ENCODE results near the gene TREML4. TPM values are rescaled to one million over a fixed set of nuclear protein-coding genes. Genes with fewer than 3 reads are reported as not detected.

The TREML4 gene
- total RNA-seq, 2 experiments from 2014 or later = not detected

- CTCF ChIA-PET = interaction anchor here (1.5 kb wide), 1 partner anchor 18 kb away, joined by 3 read pairs; no protein-coding TSS in a partner anchor
Observed at GRCh38 chr6:41255638-41256246, 27.6 kb downstream of the TREML4 start.

GRCh38 chr6:41256383-41256782, 28.2 kb downstream of the TREML4 start:
- CTCF ChIA-PET = no interaction called here
- ATAC-seq (no peak), DNase-seq (no peak)
- no peak overlapping the region for H3K4me3 Mint-ChIP-seq
- POLR2A ChIA-PET = interaction anchor here (0.7 kb wide), 1 partner anchor 25 kb away, joined by 3 read pairs; no protein-coding TSS in a partner anchor
- H3K27me3 Mint-ChIP-seq = peaks cover 2% of the 10 kb centered on the region
- peaks cover 8% of the 10 kb centered on the region for H3K4me1 Mint-ChIP-seq (ENCODE audit: low read depth)
- TF ChIP-seq CTCF (IDR thresholded peaks at IDR 0.05) = no peak
- H3K27ac Mint-ChIP-seq = no peak overlapping the region
- intact Hi-C loops (cut with micrococcal nuclease) = no loop called here
- H3K36me3 Mint-ChIP-seq (ENCODE audit: low read depth) = no peaks in the 10 kb centered on the region
- peaks cover 18% of the 10 kb centered on the region for H3K9me3 Mint-ChIP-seq

More at GRCh38 chr6:41255638-41256246, 27.6 kb downstream of the TREML4 start:
- Mint-ChIP-seq H3K27ac (no peak overlapping the region), H3K4me3 (no peak overlapping the region), H3K9me3 (peaks cover 14% of the 10 kb centered on the region), H3K27me3 (peaks cover 2% of the 10 kb centered on the region), H3K36me3 (ENCODE audit: low read depth) (no peaks in the 10 kb centered on the region), H3K4me1 (ENCODE audit: low read depth) (peaks cover 8% of the 10 kb centered on the region)
- intact Hi-C loops (cut with micrococcal nuclease) = no loop called here
- DNase-seq (no peak), ATAC-seq (no peak)
- no peak for TF ChIP-seq CTCF (IDR thresholded peaks at IDR 0.05)
- POLR2A ChIA-PET = interaction anchor here (0.7 kb wide), 1 partner anchor 25 kb away, joined by 3 read pairs; no protein-coding TSS in a partner anchor

- Mint-ChIP-seq H3K27me3 (peaks cover 2% of the 10 kb centered on the region), H3K36me3 (ENCODE audit: low read depth) (peaks cover 2% of the 10 kb centered on the region), H3K4me3 (no peak overlapping the region), H3K4me1 (ENCODE audit: low read depth) (peaks cover 8% of the 10 kb centered on the region), H3K9me3 (peaks cover 28% of the 10 kb centered on the region), H3K27ac (no peak overlapping the region)
- no peak for DNase-seq
- CTCF ChIA-PET = interaction anchor here (1.5 kb wide), 1 partner anchor 61 kb away, joined by 3 read pairs; no protein-coding TSS in a partner anchor
- no peak for TF ChIP-seq CTCF (IDR thresholded peaks at IDR 0.05)
- ATAC-seq = no peak
- POLR2A ChIA-PET = interaction anchor here (0.5 kb wide), 1 partner anchor 161 kb away, joined by 3 read pairs; no protein-coding TSS in a partner anchor
- intact Hi-C loops (cut with micrococcal nuclease) = no loop called here
Observed at GRCh38 chr6:41257369-41258195, 29.4 kb downstream of the TREML4 start.

GRCh38 chr6:41258196-41258493, 30.0 kb downstream of the TREML4 start:
- H3K9me3 Mint-ChIP-seq = peaks cover 30% of the 10 kb centered on the region
- CTCF ChIA-PET = interaction anchor here (1.5 kb wide), 1 partner anchor 60 kb away, joined by 3 read pairs; no protein-coding TSS in a partner anchor
- peaks cover 3% of the 10 kb centered on the region for H3K36me3 Mint-ChIP-seq (ENCODE audit: low read depth)
- DNase-seq = no peak
- no peak overlapping the region for H3K4me3 Mint-ChIP-seq
- ATAC-seq = no peak
- no peak overlapping the region for H3K27ac Mint-ChIP-seq
- peaks cover 2% of the 10 kb centered on the region for H3K27me3 Mint-ChIP-seq
- peaks cover 8% of the 10 kb centered on the region for H3K4me1 Mint-ChIP-seq (ENCODE audit: low read depth)
- no peak for TF ChIP-seq CTCF (IDR thresholded peaks at IDR 0.05)
- POLR2A ChIA-PET = interaction anchor here (0.5 kb wide), 1 partner anchor 162 kb away, joined by 3 read pairs; no protein-coding TSS in a partner anchor
- intact Hi-C loops (cut with micrococcal nuclease) = no loop called here

GRCh38 chr6:41262401-41262800, 34.3 kb downstream of the TREML4 start:
- Mint-ChIP-seq H3K4me3 (no peak overlapping the region), H3K36me3 (ENCODE audit: low read depth) (peaks cover 6% of the 10 kb centered on the region), H3K4me1 (ENCODE audit: low read depth) (no peaks in the 10 kb centered on the region), H3K27me3 (peaks cover 2% of the 10 kb centered on the region), H3K27ac (no peak overlapping the region), H3K9me3 (peaks cover 35% of the 10 kb centered on the region)
- DNase-seq (no peak), ATAC-seq (no peak)
- intact Hi-C loops (cut with micrococcal nuclease) = no loop called here
- ChIA-PET CTCF (no interaction called here), POLR2A (no interaction called here)
- no peak for TF ChIP-seq CTCF (IDR thresholded peaks at IDR 0.05)

Data from activated CD8-positive, alpha-beta T cell treated with anti-CD3 and anti-CD28 coated beads for 36 hours (primary cell).